Endothelial cell of umbilical vein (primary cell): ENCODE data around the gene PLEKHB2. TPM values are rescaled to one million over a fixed set of nuclear protein-coding genes. Genes with fewer than 3 reads are reported as not detected.

Experiments
- BruUV-seq: library from RNA; stranded (reverse); fragments of 400-500 nt; replicated peaks from 2 replicates; lab custom pipeline; 2021; lab: Mats Ljungman, UMichigan
- CTCF ChIA-PET: fragments of 300-600, 350-600 bp; sonication (Branson Sonifier 250); formaldehyde crosslinking; loops from one replicate; lab custom pipeline; 2021; ENCODE audit warnings: antibody characterized with exemption, inconsistent platforms; lab: Charles Lee
- POLR2A ChIA-PET: fragments of 300-600, 350-600 bp; sonication (Branson Sonifier 250); formaldehyde crosslinking; loops from one replicate; lab custom pipeline; 2021; ENCODE audit warnings: antibody characterized with exemption, inconsistent platforms; lab: Charles Lee
- DNase-seq: peaks from one replicate; pipeline ENCODE4 v3.0.0-alpha.2; 2011; ENCODE audit warnings: low read depth, low spot score
- FAIRE-seq: peaks from 2 replicates; lab custom pipeline; 2011; peaks lifted over from hg19 to GRCh38; lab: Jason Lieb, UNC
- H2AFZ ChIP-seq: 2 replicates; pipeline ENCODE4 v1.6.0; 2012; ENCODE audit warnings: low read depth, low read length, control low read depth, inconsistent platforms
- H3K27ac ChIP-seq: 2 replicates; pipeline ENCODE4 v1.5.1; 2011; ENCODE audit warnings: low read depth, mild to moderate bottlenecking, control low read depth, low read length, moderate library complexity; ENCODE audit not compliant: insufficient read depth
- H3K27me3 ChIP-seq, 2 experiments: 2 replicates each; pipeline versions ENCODE4 v1.6.0 to v1.6.1; 2011; ENCODE audit warnings: low read length in 2 of 2, mixed read lengths in 1 of 2; ENCODE audit not compliant: control insufficient read depth in 2 of 2, insufficient read depth in 2 of 2
- H3K36me3 ChIP-seq, 2 experiments: 2 replicates in 1 of 2; 3 replicates in 1 of 2; pipeline ENCODE4 v1.5.1; 2011; ENCODE audit warnings: low read length in 2 of 2, mild to moderate bottlenecking in 1 of 2, moderate library complexity in 1 of 2; ENCODE audit not compliant: control insufficient read depth in 2 of 2, insufficient read depth in 2 of 2; ENCODE audit errors: extremely low read depth in 1 of 2
- H3K4me1 ChIP-seq: 3 replicates; pipeline ENCODE4 v1.5.1; 2011; ENCODE audit warnings: mild to moderate bottlenecking, low read length; ENCODE audit not compliant: control insufficient read depth, insufficient read depth; ENCODE audit errors: extremely low read depth
- H3K4me2 ChIP-seq: 2 replicates; pipeline ENCODE4 v1.6.1; 2011; ENCODE audit warnings: low read length, control low read depth, mixed read lengths; ENCODE audit not compliant: insufficient read depth
- H3K4me3 ChIP-seq, 3 experiments: fragments of 200-600 bp in 1 of 3; sonication (generic), shearing (Covaris generic) in 1 of 3; replicated peaks in 1 of 3; 2 replicates each; pipeline ENCODE4 v1.5.1; 2011 to 2016; ENCODE audit warnings: control low read depth in 3 of 3, low read length in 3 of 3, mild to moderate bottlenecking in 2 of 3, inconsistent platforms in 1 of 3, low read depth in 1 of 3, moderate library complexity in 1 of 3; ENCODE audit not compliant: insufficient read depth in 1 of 3
- H3K79me2 ChIP-seq: 2 replicates; pipeline ENCODE4 v1.6.0; 2012; ENCODE audit warnings: low read length, inconsistent platforms; ENCODE audit not compliant: control insufficient read depth, insufficient read depth
- H3K9ac ChIP-seq: replicated peaks from 2 replicates; pipeline ENCODE3; 2011; ENCODE audit warnings: low read length, control low read depth; ENCODE audit not compliant: insufficient read depth; ENCODE audit errors: extremely low read depth
- H3K9me1 ChIP-seq: replicated peaks from 3 replicates; pipeline ENCODE4 v1.6.0; 2011; ENCODE audit warnings: mild to moderate bottlenecking, low read length; ENCODE audit not compliant: control insufficient read depth, insufficient read depth; ENCODE audit errors: extremely low read depth
- H3K9me3 ChIP-seq: replicated peaks from 2 replicates; pipeline ENCODE4 v1.5.1; 2012; ENCODE audit warnings: low read length, inconsistent platforms; ENCODE audit not compliant: control insufficient read depth, insufficient read depth
- H4K20me1 ChIP-seq: replicated peaks from 2 replicates; pipeline ENCODE3; 2011; ENCODE audit warnings: mild to moderate bottlenecking, low read length; ENCODE audit not compliant: control insufficient read depth, insufficient read depth; ENCODE audit errors: extremely low read depth
- CTCF ChIP-seq, 2 donors: IDR thresholded peaks; 1 replicate in 1 of 2; 2 replicates in 1 of 2; pipeline ENCODE4 v1.5.1; 2011; ENCODE audit warnings: low read length in 2 of 2, mild to moderate bottlenecking in 2 of 2, moderate library complexity in 2 of 2, control low read depth in 1 of 2, inconsistent platforms in 1 of 2, low read depth in 1 of 2; ENCODE audit not compliant: insufficient read depth in 1 of 2; ENCODE audit errors: extremely low read depth in 1 of 2
- EZH2 ChIP-seq: IDR thresholded peaks from 2 replicates; pipeline ENCODE4 v1.6.1; 2012; ENCODE audit warnings: borderline replicate concordance, low read depth, mild to moderate bottlenecking, moderate library complexity, low read length, inconsistent platforms; ENCODE audit not compliant: severe bottlenecking
- FOS ChIP-seq: IDR thresholded peaks from 2 replicates; pipeline ENCODE4 v1.6.1; 2011; ENCODE audit warnings: mild to moderate bottlenecking, low read length, moderate library complexity, borderline replicate concordance; ENCODE audit not compliant: insufficient read depth
- GATA2 ChIP-seq: IDR thresholded peaks from 2 replicates; pipeline ENCODE4 v1.7.0; 2011; ENCODE audit warnings: low read depth, mild to moderate bottlenecking, moderate library complexity, mixed read lengths, low read length; ENCODE audit not compliant: insufficient read length, insufficient read depth
- JUN ChIP-seq: IDR thresholded peaks from 2 replicates; pipeline ENCODE4 v1.6.1; 2011; ENCODE audit warnings: borderline replicate concordance, low read depth; ENCODE audit not compliant: insufficient read length, insufficient read depth
- MYC ChIP-seq: IDR thresholded peaks from one replicate; pipeline ENCODE4 v1.6.1; 2011; ENCODE audit warnings: mild to moderate bottlenecking, low read depth, low read length
- POLR2A ChIP-seq: IDR thresholded peaks from 2 replicates; pipeline ENCODE4 v1.6.1; 2012; ENCODE audit warnings: low read depth, mild to moderate bottlenecking, control low read depth, low read length
- POLR2AphosphoS5 ChIP-seq: IDR thresholded peaks from 2 replicates; pipeline ENCODE4 v1.6.1; 2012; ENCODE audit warnings: low read depth, mild to moderate bottlenecking, control low read depth, low read length, moderate library complexity; ENCODE audit not compliant: insufficient read depth
- dilution Hi-C: fragments of 300-500 bp; cut with MboI; formaldehyde crosslinking; loops from one replicate; pipeline ENCODE4 v1.15.0; 2019; ENCODE audit warnings: low sequenced_read_pairs; ENCODE audit not compliant: extremely low pct_ligation_motif_present
- intact Hi-C: fragments of 100-400 bp; cut with micrococcal nuclease; formaldehyde crosslinking; loops from one replicate; pipeline ENCODE4 v1.10.0; 2022
- polyA plus RNA-seq, 4 experiments: library from polyadenylated mRNA; depleted of rRNA in 3 of 4; stranded (reverse) in 3 of 4; unstranded in 1 of 4; fragments of >200 nt; gene quantifications; 2 replicates each; pipeline versions ENCODE4 v1.2.1 to v1.2.3, GENCODE V29; 2011 to 2012; ENCODE audit warnings: missing spikeins in 1 of 4
- total RNA-seq: library from RNA; stranded (reverse); gene quantifications from 2 replicates; pipeline ENCODE4 v1.2.3, GENCODE V29; 2021
- TF ChIP-seq, protein P1 (sequence below): IDR thresholded peaks from 2 replicates; pipeline ENCODE4 v1.6.1; 2011; ENCODE audit not compliant: insufficient read depth, insufficient read length

PLEKHB2 gene
- total and polyA plus RNA-seq, 2 donors (not counting 3 experiments of a cell fraction or from before 2014, with no cell fraction given): 56.5 to 56.8 TPM

GRCh38 chr2:131093696-131094462, 11.3 kb upstream of the PLEKHB2 start:
- dilution Hi-C loops (no loop called here), intact Hi-C loops (loop anchor here (1.0 to 10.0 kb wide), 2 partner anchors 11 to 749 kb away; partner anchors contain the start of genes IMP4 and PLEKHB2)
- DNase-seq (no peak), FAIRE-seq (no peak)
- no peaks in the 10 kb centered on the region for H3K36me3 ChIP-seq
- H3K4me2 ChIP-seq: peak overlapping the region; percentile 50
- ChIA-PET CTCF (interaction anchor here (0.9 to 2.1 kb wide), 4 partner anchors 10 to 296 kb away, joined by 4 to 7 read pairs (median 5); partner anchors contain the start of gene PLEKHB2), POLR2A (interaction anchor here (0.7 to 1.0 kb wide), 3 partner anchors 11 to 12 kb away, joined by 3 to 7 read pairs (median 3); partner anchors contain the start of gene PLEKHB2)
- no peaks in the 10 kb centered on the region for H3K9me3 ChIP-seq
- peak overlapping the region; percentile 99 for H3K9ac ChIP-seq
- peaks cover 42% of the 10 kb centered on the region for H3K79me2 ChIP-seq
- TF ChIP-seq CTCF (IDR thresholded peaks at IDR 0.05; ENCODE audit: extremely low read depth in 1 of 2, insufficient read depth in 1 of 2, low read depth in 1 of 2, low read length in 2 of 2) (no peak), FOS (no peak), GATA2 (no peak), MYC (no peak), POLR2A (no peak), JUN (no peak), POLR2AphosphoS5 (no peak), EZH2 (no peak)
- TF ChIP-seq, protein P1, sequence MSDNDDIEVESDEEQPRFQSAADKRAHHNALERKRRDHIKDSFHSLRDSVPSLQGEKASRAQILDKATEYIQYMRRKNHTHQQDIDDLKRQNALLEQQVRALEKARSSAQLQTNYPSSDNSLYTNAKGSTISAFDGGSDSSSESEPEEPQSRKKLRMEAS: no peak
- H3K4me1 ChIP-seq: peaks cover 10% of the 10 kb centered on the region
- no peaks in the 10 kb centered on the region for H3K9me1 ChIP-seq
- peaks cover 3% of the 10 kb centered on the region for H4K20me1 ChIP-seq
- H3K27ac ChIP-seq: peak overlapping the region; percentile 92
- peak overlapping the region; percentile 86 to 100 (median 92) for H3K4me3 ChIP-seq
- BruUV-seq: TSS peak; percentile 89
- H3K27me3 ChIP-seq: no peaks in the 10 kb centered on the region
- H2AFZ ChIP-seq: peak overlapping the region; percentile 72
